Duodenal mucosa (tissue), 2 donors: ENCODE data around the gene IGFBP2.

Experiments used
- H3K27ac ChIP-seq: one replicate; pipeline ENCODE4 v1.7.0; 2013; ENCODE audit warnings: low read depth, low read length
- H3K27me3 ChIP-seq, 2 donors: one replicate each; pipeline ENCODE4 v1.7.0; 2013; ENCODE audit warnings: low read length in 2 of 2, control low read depth in 1 of 2; ENCODE audit not compliant: insufficient read depth in 2 of 2, control insufficient read depth in 1 of 2
- H3K36me3 ChIP-seq, 2 donors: one replicate each; pipeline ENCODE4 v1.7.0; 2013; ENCODE audit warnings: low read length in 2 of 2, control low read depth in 1 of 2; ENCODE audit not compliant: insufficient read depth in 2 of 2, control insufficient read depth in 1 of 2
- H3K4me1 ChIP-seq, 2 donors: one replicate each; pipeline ENCODE4 v1.7.0; 2013; ENCODE audit warnings: low read length in 2 of 2, control low read depth in 1 of 2; ENCODE audit not compliant: insufficient read depth in 2 of 2, control insufficient read depth in 1 of 2
- H3K4me3 ChIP-seq, 2 donors: one replicate each; pipeline ENCODE4 v1.7.0; 2013; ENCODE audit warnings: low read length in 2 of 2, low read depth in 1 of 2
- H3K9ac ChIP-seq, 2 donors: one replicate each; pipeline ENCODE4 v1.7.0; 2013; ENCODE audit warnings: low read length in 2 of 2, low read depth in 1 of 2
- H3K9me3 ChIP-seq, 2 donors: one replicate each; pipeline ENCODE4 v1.7.0; 2013; ENCODE audit warnings: low read length in 2 of 2, control low read depth in 1 of 2; ENCODE audit not compliant: control insufficient read depth in 1 of 2

The IGFBP2 gene

DNA sequence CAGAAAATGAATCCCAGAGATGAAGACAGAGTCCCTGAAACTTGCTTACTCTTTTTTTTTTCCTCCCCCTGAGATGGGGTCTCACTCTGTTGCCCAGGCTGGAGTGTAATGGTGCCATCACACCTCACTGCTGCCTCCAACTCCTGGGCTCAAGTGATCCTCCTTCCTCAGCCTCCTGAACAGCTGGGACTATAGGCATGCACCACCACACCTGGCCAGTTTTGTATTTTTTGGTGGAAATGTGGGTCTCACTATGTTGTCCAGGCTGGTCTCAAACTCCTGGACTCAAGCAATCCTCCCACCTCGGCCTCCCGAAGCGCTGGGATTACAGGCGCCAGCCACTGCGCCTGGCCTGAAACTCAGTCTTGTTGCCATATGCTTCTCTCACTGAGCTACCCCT, 27.8 kb downstream of the IGFBP2 start:
- H3K27me3 ChIP-seq, result no peaks in the 10 kb centered on the region
- peaks cover 17 to 30% of the 10 kb centered on the region in 2 donors for H3K4me1 ChIP-seq
- H3K4me3 ChIP-seq, result no peak overlapping the region
- no peak overlapping the region for H3K27ac ChIP-seq
- H3K9ac ChIP-seq, result no peak overlapping the region
- peaks cover 6 to 15% of the 10 kb centered on the region in 2 donors for H3K36me3 ChIP-seq
- no peaks in the 10 kb centered on the region for H3K9me3 ChIP-seq

DNA sequence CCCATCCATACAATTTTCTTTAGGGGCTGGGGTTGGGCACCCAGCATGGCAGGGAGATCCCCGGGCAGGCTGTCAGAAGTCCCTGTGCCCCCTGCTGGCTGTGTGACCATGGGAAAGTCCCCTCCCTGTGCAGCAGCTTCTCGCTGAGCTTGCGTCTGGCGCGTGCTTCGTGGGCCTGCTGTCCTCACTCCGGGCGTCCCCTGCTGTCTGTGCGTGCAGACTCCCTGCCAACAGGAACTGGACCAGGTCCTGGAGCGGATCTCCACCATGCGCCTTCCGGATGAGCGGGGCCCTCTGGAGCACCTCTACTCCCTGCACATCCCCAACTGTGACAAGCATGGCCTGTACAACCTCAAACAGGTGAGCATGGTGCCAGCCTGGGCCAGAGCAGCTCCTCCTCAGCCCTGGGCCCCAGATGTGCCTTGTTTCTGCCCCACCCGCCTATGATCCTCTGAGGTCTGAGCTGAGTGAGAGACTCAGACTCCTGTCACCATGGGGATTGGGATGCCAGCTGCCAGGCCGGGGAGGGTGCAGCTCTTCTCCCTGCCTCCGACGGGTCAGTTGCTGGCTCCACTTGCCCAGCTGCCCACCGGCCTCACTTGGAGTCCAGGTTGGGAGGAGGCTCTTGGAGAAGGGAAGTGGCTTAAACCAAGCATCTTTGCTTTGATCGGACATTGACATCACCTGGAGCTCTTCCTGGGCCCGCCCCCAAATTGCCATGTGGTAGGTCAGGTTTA, 28.6 kb downstream of the IGFBP2 start:
- Histone ChIP-seq H3K9me3 (no peaks in the 10 kb centered on the region), H3K36me3 (peaks cover 6 to 12% of the 10 kb centered on the region in 2 donors), H3K4me1 (peaks cover 18 to 32% of the 10 kb centered on the region in 2 donors), H3K9ac (no peak overlapping the region), H3K27me3 (no peaks in the 10 kb centered on the region), H3K4me3 (no peak overlapping the region), H3K27ac (no peak overlapping the region)

DNA sequence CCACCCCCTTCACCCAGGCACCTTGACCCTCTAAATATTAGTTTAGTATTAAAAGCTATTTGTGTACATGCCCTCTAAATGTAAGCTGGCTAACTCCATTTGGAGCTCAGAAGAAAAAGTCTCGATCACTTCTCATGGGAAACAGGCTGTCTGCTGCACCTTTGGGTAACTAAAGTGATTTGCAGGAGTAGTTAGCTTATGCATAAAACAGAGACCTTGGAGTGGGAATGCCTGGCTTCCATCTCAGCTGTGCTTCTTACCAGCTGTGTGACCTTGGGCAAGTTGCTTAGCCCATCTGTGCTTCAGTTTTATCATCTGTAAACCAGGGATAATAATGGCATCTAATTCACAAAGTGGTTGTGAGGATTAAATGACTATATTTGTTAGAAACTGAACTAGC, 29.9 kb downstream of the IGFBP2 start:
- Histone ChIP-seq H3K4me3 (no peak overlapping the region), H3K27ac (no peak overlapping the region), H3K4me1 (peaks cover 18 to 32% of the 10 kb centered on the region in 2 donors), H3K9me3 (no peaks in the 10 kb centered on the region), H3K9ac (no peak overlapping the region), H3K36me3 (peaks cover 6 to 10% of the 10 kb centered on the region in 2 donors), H3K27me3 (no peaks in the 10 kb centered on the region)

DNA sequence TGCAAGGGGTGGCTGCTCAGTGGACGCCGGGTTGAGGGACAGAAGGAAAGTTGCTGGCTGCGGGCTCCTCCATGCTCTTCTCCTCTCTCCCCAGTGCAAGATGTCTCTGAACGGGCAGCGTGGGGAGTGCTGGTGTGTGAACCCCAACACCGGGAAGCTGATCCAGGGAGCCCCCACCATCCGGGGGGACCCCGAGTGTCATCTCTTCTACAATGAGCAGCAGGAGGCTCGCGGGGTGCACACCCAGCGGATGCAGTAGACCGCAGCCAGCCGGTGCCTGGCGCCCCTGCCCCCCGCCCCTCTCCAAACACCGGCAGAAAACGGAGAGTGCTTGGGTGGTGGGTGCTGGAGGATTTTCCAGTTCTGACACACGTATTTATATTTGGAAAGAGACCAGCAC, 30.6 kb downstream of the IGFBP2 start:
- no peak overlapping the region for H3K27ac ChIP-seq

DNA sequence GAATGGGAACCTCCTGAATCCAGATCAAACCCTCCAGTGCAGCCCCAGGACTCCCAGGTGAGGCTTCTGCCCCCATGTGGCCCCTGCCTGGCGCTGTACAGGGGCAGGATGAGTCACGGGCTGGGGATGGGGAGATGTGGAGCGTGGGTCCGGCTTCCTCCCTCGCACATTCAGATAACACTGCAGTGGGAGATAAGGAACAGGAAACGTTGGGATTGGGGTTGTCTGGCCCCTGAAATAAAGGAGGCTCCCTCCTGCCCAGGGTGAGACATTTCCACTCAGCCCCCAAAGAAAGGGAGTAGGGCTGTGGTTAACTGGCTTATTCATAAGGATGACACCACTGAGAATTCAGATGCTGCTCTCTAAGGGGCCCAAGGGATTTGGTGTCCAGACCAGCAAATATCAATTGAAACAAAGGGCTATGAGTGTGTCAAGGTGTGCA, 31.4 kb downstream of the IGFBP2 start:
- Histone ChIP-seq H3K4me3 (no peak overlapping the region), H3K27ac (no peak overlapping the region), H3K4me1 (peaks cover 15 to 21% of the 10 kb centered on the region in 2 donors), H3K27me3 (no peaks in the 10 kb centered on the region), H3K9me3 (no peaks in the 10 kb centered on the region), H3K9ac (no peak overlapping the region), H3K36me3 (peaks cover 6 to 10% of the 10 kb centered on the region in 2 donors)

More for the DNA sequence above, 30.6 kb downstream of the IGFBP2 start:
- Histone ChIP-seq H3K27me3 (no peaks in the 10 kb centered on the region), H3K4me1 (peaks cover 18 to 28% of the 10 kb centered on the region in 2 donors), H3K4me3 (no peak overlapping the region), H3K9me3 (no peaks in the 10 kb centered on the region), H3K9ac (no peak overlapping the region), H3K36me3 (peaks cover 6 to 10% of the 10 kb centered on the region in 2 donors)

DNA sequence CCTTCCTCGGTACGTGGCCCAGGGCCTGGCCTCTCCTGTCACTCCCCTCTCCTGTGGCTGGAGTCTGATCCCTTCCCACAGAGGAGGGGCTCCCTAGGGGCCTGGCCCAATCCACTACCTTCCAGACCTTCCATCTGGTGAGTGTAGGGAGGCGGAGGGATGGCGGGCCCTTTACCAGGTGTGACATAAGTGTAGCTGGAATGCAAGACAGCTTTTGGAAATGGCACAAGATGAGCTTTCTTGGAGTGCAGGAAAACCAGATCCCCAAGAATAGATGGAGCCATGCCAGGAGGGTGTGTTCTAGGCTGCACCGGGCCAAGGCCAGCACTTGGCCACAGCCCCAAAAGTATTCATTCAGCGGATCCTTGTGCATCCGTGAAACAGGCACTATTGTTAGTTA, 32.0 kb downstream of the IGFBP2 start:
- Histone ChIP-seq H3K36me3 (peaks cover 6 to 10% of the 10 kb centered on the region in 2 donors), H3K27me3 (no peaks in the 10 kb centered on the region), H3K4me3 (no peak overlapping the region), H3K9me3 (no peaks in the 10 kb centered on the region), H3K4me1 (peaks cover 15 to 20% of the 10 kb centered on the region in 2 donors), H3K9ac (no peak overlapping the region), H3K27ac (no peak overlapping the region)

DNA sequence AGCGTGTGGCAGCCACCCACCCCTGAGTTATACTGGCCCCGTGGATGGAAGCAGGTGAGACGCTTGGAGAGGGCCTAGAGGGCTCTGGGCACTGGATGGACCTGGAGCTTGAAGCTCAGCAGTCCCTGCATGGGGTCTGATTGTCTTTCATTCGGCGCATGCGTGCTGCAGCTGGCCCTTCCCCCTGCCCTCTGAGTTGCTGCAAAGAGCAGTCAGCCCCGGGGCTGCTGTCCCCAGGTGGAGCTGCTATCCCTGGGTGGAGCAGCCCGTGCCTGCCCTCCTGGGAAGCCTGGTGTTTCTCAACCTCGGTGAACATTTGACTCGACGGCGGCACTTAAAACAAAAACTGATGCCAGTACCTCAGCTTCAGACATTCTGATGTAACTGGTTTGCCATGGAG, 32.5 kb downstream of the IGFBP2 start:
- H3K4me3 ChIP-seq, result no peak overlapping the region
- H3K36me3 ChIP-seq, result peaks cover 5 to 6% of the 10 kb centered on the region in 2 donors
- H3K9me3 ChIP-seq, result no peaks in the 10 kb centered on the region
- H3K4me1 ChIP-seq, result peaks cover 15 to 20% of the 10 kb centered on the region in 2 donors
- H3K27me3 ChIP-seq, result no peaks in the 10 kb centered on the region
- H3K9ac ChIP-seq, result no peak overlapping the region
- no peak overlapping the region for H3K27ac ChIP-seq

DNA sequence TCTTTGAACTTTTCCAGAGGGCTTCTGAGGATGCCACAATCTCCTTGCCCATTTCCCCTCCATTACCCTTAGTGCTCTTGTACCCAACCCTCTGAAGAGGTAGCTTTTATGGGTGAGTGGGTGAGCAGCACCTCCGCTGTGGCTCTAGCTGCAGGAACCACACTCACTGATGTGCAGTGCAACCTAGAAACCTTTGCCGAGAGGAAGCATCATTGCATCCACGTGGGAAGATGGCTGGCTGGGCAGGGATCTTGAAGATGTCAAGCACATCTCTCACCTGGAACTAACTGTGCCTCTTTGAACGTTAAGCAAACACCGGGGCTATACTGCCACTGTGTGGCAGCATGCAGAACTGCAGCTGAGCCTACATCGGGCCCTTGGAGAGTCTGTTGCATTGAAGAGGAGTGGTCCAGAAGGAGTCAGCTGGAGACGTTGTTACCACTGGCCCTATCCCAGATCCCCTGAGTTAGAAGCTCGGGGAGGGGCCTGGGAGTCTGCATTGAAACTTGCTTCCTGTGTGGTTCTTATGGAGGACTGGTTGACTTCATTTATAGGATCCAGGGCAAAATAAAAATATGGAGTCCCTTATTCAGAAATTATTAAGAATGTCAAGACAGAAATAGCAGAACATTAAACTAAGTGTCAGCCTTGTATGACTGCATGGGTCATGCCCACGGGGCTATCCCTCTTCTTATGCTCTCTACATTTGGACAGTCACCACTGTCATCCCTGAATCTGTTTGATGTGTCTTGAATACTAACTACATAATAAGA, 33.4 kb downstream of the IGFBP2 start:
- Histone ChIP-seq H3K36me3 (peaks cover 5 to 6% of the 10 kb centered on the region in 2 donors), H3K4me3 (no peak overlapping the region), H3K9ac (no peak overlapping the region), H3K9me3 (no peaks in the 10 kb centered on the region), H3K27ac (no peak overlapping the region), H3K27me3 (no peaks in the 10 kb centered on the region), H3K4me1 (peaks cover 15 to 20% of the 10 kb centered on the region in 2 donors)

DNA sequence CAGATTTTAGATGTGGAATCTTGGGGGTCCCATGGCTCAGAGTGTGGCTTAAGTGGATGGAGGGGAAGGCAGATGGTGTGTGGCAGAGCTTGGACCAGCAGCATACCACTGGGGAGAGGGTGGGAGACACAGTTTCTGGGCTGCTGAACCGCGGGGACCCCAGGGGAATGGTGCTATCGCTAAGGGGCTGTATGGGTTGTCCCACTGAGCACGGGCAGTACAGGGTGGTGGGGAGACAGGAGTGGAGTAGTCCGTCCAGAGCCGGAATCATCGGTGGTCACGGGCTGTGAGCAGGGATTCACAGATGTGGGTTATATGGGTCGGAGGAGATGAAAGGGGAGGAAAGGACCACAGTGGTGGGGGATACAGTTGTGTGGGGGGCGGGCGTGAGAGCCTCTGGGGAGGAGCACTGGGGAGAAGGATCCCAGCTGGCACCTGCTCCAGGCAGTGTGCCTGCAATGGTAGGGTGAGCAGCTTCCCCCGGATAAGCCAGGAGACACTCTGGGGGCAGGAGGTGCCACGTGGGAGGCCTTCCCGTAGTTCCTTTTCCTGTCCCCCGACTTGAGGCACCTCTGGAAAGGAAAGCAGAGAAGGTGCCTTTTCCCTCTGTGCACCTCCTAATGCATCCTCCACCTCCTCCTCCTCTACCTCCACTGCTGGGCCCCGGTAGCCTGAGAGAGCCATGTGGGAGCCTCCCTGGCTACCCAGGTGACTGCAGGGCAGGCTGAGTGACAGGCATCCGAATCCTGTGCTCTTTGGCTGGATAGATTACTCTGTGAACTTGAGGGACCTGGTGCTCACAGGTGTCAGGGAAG, 37.3 kb downstream of the IGFBP2 start:
- no peak overlapping the region for H3K27ac ChIP-seq

DNA sequence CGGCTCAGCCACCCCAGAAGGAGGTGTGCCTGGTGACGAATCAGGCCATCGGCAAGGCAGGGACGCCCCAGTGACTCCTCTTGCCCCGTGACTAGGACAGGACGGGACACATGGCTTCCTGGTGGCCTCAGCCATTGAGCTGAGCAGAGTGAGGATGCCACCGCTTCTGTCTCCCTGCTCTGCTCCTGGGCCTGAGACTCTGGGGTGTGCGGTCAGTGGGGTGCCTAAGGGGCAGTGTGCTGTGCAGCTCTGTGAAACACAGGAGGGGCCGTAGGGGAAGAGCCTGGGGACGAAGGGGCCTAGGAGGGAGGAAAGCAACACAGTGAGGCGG, 37.8 kb downstream of the IGFBP2 start:
- no peak overlapping the region for H3K9ac ChIP-seq
- peaks cover 0 to 2% of the 10 kb centered on the region in 2 donors for H3K36me3 ChIP-seq
- H3K4me1 ChIP-seq, result peaks cover 1 to 2% of the 10 kb centered on the region in 2 donors
- no peak overlapping the region for H3K27ac ChIP-seq
- no peak overlapping the region for H3K4me3 ChIP-seq
- no peaks in the 10 kb centered on the region for H3K27me3 ChIP-seq
- no peaks in the 10 kb centered on the region for H3K9me3 ChIP-seq

More for the DNA sequence above, 37.3 kb downstream of the IGFBP2 start:
- peaks cover 7 to 8% of the 10 kb centered on the region in 2 donors for H3K4me1 ChIP-seq
- no peaks in the 10 kb centered on the region for H3K9me3 ChIP-seq
- no peak overlapping the region for H3K9ac ChIP-seq
- peaks cover 0 to 2% of the 10 kb centered on the region in 2 donors for H3K36me3 ChIP-seq
- no peak overlapping the region for H3K4me3 ChIP-seq
- H3K27me3 ChIP-seq, result no peaks in the 10 kb centered on the region
